Raji (cell line): ENCODE data around the gene GMCL1.

Experiments used
- POLR2A ChIP-seq: IDR thresholded peaks from 2 replicates; pipeline ENCODE4 v1.6.1; 2011; ENCODE audit warnings: low read depth, low read length, control low read depth; ENCODE audit not compliant: insufficient read depth

GMCL1 gene

GRCh38 chr2:69907216-69907615 lies 77.8 kb downstream of the GMCL1 start:
- no peak for TF ChIP-seq POLR2A

DNA sequence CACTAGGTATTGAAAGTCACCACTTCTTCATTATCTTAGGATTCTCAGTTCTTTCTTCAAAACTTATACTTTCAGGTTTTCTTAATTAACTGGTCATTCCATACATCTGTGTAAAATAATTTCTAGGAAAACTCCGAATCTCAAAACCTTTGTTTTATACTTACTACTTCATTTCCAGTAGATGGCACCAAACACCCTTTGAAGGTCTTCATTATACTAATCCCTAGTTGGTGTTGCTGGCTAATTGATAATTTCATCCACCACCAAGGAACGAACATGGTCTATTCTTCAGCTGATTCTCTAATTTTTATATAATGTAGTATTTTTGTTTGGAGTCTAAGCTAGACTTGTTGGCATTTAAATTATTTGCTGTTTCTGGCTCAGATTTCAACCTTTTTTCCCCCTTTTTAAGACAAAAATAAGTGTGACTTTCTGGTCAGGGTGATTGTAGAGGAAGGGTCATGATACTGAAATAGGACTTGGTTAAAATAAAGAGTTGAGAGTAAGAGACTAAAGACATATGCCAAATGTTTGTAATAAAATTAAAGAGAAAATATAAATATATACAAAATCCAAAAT lies 82.6 kb downstream of the GMCL1 start:
- no peak for TF ChIP-seq POLR2A

- TF ChIP-seq POLR2A, result peak; percentile 79
These were observed 84.9 kb downstream of the GMCL1 start for GRCh38 chr2:69914164-69914949.

GRCh38 chr2:69914950-69915945 lies 85.8 kb downstream of the GMCL1 start, which contains the start of gene MXD1:
Gene MXD1, plus strand, starts transcription at chr2:69915109. Its CDS starts 222 bp downstream, at chr2:69915331.
- TF ChIP-seq POLR2A, result no peak

- TF ChIP-seq POLR2A, result no peak
These were observed 86.6 kb downstream of the GMCL1 start for GRCh38 chr2:69916106-69916505.

GRCh38 chr2:69917852-69918251 lies 88.4 kb downstream of the GMCL1 start:
- no peak for TF ChIP-seq POLR2A

DNA sequence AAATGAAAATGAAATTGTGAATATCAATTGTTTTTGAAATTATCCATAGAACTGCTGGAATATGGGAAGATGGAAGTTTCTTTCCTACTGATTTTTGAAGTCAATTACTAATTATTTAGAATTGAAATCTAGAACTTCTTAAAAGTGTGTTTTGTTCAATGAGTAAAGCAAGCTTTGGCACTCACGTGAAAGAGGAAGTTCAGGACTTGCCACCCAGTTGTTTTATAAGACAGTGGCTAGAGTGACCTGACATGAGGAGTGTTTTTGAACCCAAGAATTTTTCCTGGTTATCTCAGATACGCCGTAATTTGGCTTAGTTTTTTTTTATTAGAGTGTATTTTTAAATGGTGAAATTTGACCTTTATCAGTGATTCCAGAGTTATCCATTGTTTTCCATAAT lies 88.9 kb downstream of the GMCL1 start:
- no peak for TF ChIP-seq POLR2A

GRCh38 chr2:69923116-69923515 lies 93.7 kb downstream of the GMCL1 start:
- TF ChIP-seq POLR2A, result no peak

DNA sequence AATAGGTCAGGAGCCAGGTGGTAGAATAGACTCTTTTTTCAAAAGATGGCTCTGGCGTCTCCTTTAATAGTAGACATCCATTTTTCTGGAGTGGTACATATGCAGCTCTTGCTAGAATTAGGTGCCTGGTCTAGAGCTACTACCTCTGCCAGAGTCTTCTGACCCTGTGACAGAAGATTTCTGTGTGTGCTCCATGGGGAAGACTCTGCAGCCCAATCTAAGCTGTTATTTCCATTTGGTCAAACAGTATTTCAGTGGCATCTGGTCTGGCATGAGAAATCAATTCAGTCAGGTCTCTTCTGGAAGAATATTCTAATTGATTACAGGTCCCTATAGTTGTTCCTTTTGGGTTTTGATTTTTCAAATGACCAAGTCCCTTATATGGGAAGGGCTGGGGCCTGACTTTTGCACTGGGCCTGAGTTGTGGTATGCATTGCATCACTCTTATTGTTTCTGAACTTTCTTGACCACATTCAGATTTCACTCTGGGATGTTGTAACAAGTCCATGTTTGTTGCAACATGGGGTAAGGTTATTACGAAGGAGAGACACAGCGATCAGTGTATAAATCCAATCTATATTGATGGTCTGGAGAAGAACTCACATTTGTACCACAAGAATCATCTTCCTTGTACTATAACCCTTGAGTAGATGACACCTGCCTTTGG lies 97.5 kb downstream of the GMCL1 start:
- no peak for TF ChIP-seq POLR2A
